Stromal cell of bone marrow (primary cell): ENCODE data around the gene TBXAS1.

Experiments used
- DNase-seq: peaks from one replicate; pipeline ENCODE4 v3.0.0-alpha.2; 2012; ENCODE audit warnings: low read depth

Gene TBXAS1

GRCh38 chr7:140024585-140024984, 195.5 kb downstream of the TBXAS1 start:
- no peak for DNase-seq

GRCh38 chr7:140025241-140025640, 196.2 kb downstream of the TBXAS1 start:
- no peak for DNase-seq

GRCh38 chr7:140025814-140026433, 196.9 kb downstream of the TBXAS1 start:
- no peak for DNase-seq

GRCh38 chr7:140026935-140027334, 197.9 kb downstream of the TBXAS1 start:
- no peak for DNase-seq

GRCh38 chr7:140027858-140028257, 198.8 kb downstream of the TBXAS1 start:
- DNase-seq: no peak

GRCh38 chr7:140028311-140028710, 199.2 kb downstream of the TBXAS1 start:
- no peak for DNase-seq

GRCh38 chr7:140029072-140029471, 200.0 kb downstream of the TBXAS1 start:
- DNase-seq: no peak

- DNase-seq: no peak
Measured at GRCh38 chr7:140031364-140031763, 202.3 kb downstream of the TBXAS1 start.

- DNase-seq: no peak
Measured at GRCh38 chr7:140033036-140033435, 204.0 kb downstream of the TBXAS1 start.

GRCh38 chr7:140033779-140034363, 204.8 kb downstream of the TBXAS1 start:
- DNase-seq: no peak

GRCh38 chr7:140034421-140034820, 205.4 kb downstream of the TBXAS1 start:
- no peak for DNase-seq

- peak; percentile 66 for DNase-seq
Measured at GRCh38 chr7:140035400-140036223, 206.5 kb downstream of the TBXAS1 start.

- DNase-seq: no peak
Measured at GRCh38 chr7:140036224-140036962, 207.3 kb downstream of the TBXAS1 start.

GRCh38 chr7:140039066-140039465, 210.0 kb downstream of the TBXAS1 start:
- no peak for DNase-seq

- no peak for DNase-seq
Measured at GRCh38 chr7:140039896-140040295, 210.8 kb downstream of the TBXAS1 start.

GRCh38 chr7:140041659-140042385, 212.8 kb downstream of the TBXAS1 start:
- no peak for DNase-seq

- no peak for DNase-seq
Measured at GRCh38 chr7:140042386-140042670, 213.3 kb downstream of the TBXAS1 start.

- no peak for DNase-seq
Measured at GRCh38 chr7:140044251-140044650, 215.2 kb downstream of the TBXAS1 start.

GRCh38 chr7:140045697-140046096, 216.6 kb downstream of the TBXAS1 start:
- no peak for DNase-seq

- DNase-seq: no peak
Measured at GRCh38 chr7:140047197-140047596, 218.1 kb downstream of the TBXAS1 start.

- DNase-seq: no peak
Measured at GRCh38 chr7:140048138-140048537, 219.1 kb downstream of the TBXAS1 start.

- no peak for DNase-seq
Measured at GRCh38 chr7:140048989-140049338, 219.9 kb downstream of the TBXAS1 start.
